WTC11 (cell line): ENCODE results near the gene PPP1R11. TPM values are rescaled to one million over a fixed set of nuclear protein-coding genes. Genes with fewer than 3 reads are reported as not detected.
A peak's percentile ranks its signal among the peaks of the same experiment; 100 is the strongest.

ENCODE experiments used
- ATAC-seq: fragments of 200-7000 bp; cut with Tn5 transposase; 2 replicates; pipeline ENCODE4 v1.10.0; 2021; ENCODE audit warnings: mild to moderate bottlenecking, moderate library complexity
- CTCF ChIA-PET: fragments of 300-600 bp; sonication (Branson Sonifier 250); formaldehyde crosslinking; loops from one replicate; lab custom pipeline; 2021; ENCODE audit warnings: antibody characterized with exemption; lab: Charles Lee
- POLR2A ChIA-PET: fragments of 350-600 bp; sonication (Branson Sonifier 250); formaldehyde crosslinking; loops from one replicate; lab custom pipeline; 2021; ENCODE audit warnings: antibody characterized with exemption; lab: Charles Lee
- DNase-seq: peaks from one replicate; pipeline ENCODE4 v3.0.0; 2021; ENCODE audit warnings: low spot score
- H3K27ac Mint-ChIP-seq: 2 replicates; pipeline ENCODE4 v1.8.0; 2021; ENCODE audit warnings: mixed read lengths
- H3K27me3 Mint-ChIP-seq: 2 replicates; pipeline ENCODE4 v1.8.0; 2021; ENCODE audit warnings: low read depth, mild to moderate bottlenecking, moderate library complexity, mixed read lengths
- H3K36me3 Mint-ChIP-seq: 2 replicates; pipeline ENCODE4 v1.8.0; 2021; ENCODE audit warnings: mixed read lengths
- H3K4me1 Mint-ChIP-seq: 2 replicates; pipeline ENCODE4 v1.8.0; 2022; ENCODE audit warnings: mixed read lengths
- H3K4me3 Mint-ChIP-seq: 2 replicates; pipeline ENCODE4 v1.8.0; 2021; ENCODE audit warnings: mild to moderate bottlenecking, moderate library complexity, mixed read lengths
- H3K9me3 Mint-ChIP-seq: 2 replicates; pipeline ENCODE4 v1.8.0; 2021; ENCODE audit warnings: mixed read lengths
- ATF1 ChIP-seq: sonication (generic); formaldehyde crosslinking; IDR thresholded peaks from 2 replicates; pipeline ENCODE4 v1.8.1; 2023; ENCODE audit warnings: mild to moderate bottlenecking, moderate library complexity, missing genetic modification reagents
- ATF3 ChIP-seq: sonication (generic); formaldehyde crosslinking; conservative IDR thresholded peaks from 2 replicates; pipeline ENCODE4 v1.8.1; 2022; ENCODE audit warnings: mild to moderate bottlenecking, missing genetic modification reagents
- CBFB ChIP-seq: sonication (generic); formaldehyde crosslinking; IDR thresholded peaks from 2 replicates; pipeline ENCODE4 v1.8.1; 2022; ENCODE audit warnings: mild to moderate bottlenecking, low read depth, missing genetic modification reagents
- CREM ChIP-seq: sonication (generic); formaldehyde crosslinking; IDR thresholded peaks from 2 replicates; pipeline ENCODE4 v1.8.1; 2022; ENCODE audit warnings: mild to moderate bottlenecking, missing genetic modification reagents, moderate library complexity
- CTCF ChIP-seq: fragments of 200-600 bp; IDR thresholded peaks from 2 replicates; pipeline ENCODE4 v1.8.0; 2022; ENCODE audit warnings: antibody characterized with exemption
- ESRRA ChIP-seq: sonication (generic); formaldehyde crosslinking; IDR thresholded peaks from 2 replicates; pipeline ENCODE4 v1.8.1; 2022; ENCODE audit warnings: mild to moderate bottlenecking, missing genetic modification reagents, borderline replicate concordance
- FOXK1 ChIP-seq: sonication (generic); formaldehyde crosslinking; IDR thresholded peaks from 2 replicates; pipeline ENCODE4 v1.8.0; 2022; ENCODE audit warnings: mild to moderate bottlenecking, moderate library complexity, missing genetic modification reagents
- GABPB1 ChIP-seq: sonication (generic); formaldehyde crosslinking; IDR thresholded peaks from 2 replicates; pipeline ENCODE4 v1.8.1; 2023; ENCODE audit warnings: mild to moderate bottlenecking, missing genetic modification reagents
- GRHL2 ChIP-seq: fragments of 250-450 bp; sonication (Bioruptor Pico); IDR thresholded peaks from 2 replicates; pipeline ENCODE4 v1.8.0; 2022; ENCODE audit warnings: mild to moderate bottlenecking, moderate library complexity; ENCODE audit not compliant: insufficient replicate concordance, severe bottlenecking
- MYBL2 ChIP-seq: sonication (generic); formaldehyde crosslinking; IDR thresholded peaks from 2 replicates; pipeline ENCODE4 v1.8.1; 2023; ENCODE audit warnings: mild to moderate bottlenecking, moderate library complexity, missing genetic modification reagents
- NFYB ChIP-seq: sonication (generic); formaldehyde crosslinking; conservative IDR thresholded peaks from 2 replicates; pipeline ENCODE4 v1.8.0; 2022; ENCODE audit warnings: low read depth, missing genetic modification reagents
- NR1H2 ChIP-seq: sonication (generic); formaldehyde crosslinking; IDR thresholded peaks from 2 replicates; pipeline ENCODE4 v1.9.0; 2021; ENCODE audit warnings: mild to moderate bottlenecking, moderate library complexity, missing genetic modification reagents
- NR3C1 ChIP-seq: sonication (generic); formaldehyde crosslinking; conservative IDR thresholded peaks from 2 replicates; pipeline ENCODE4 v1.8.1; 2023; ENCODE audit warnings: low read depth, mild to moderate bottlenecking, missing genetic modification reagents
- SP1 ChIP-seq: sonication (generic); formaldehyde crosslinking; conservative IDR thresholded peaks from 2 replicates; pipeline ENCODE4 v1.8.1; 2022; ENCODE audit warnings: missing genetic modification reagents
- TP53 ChIP-seq: sonication (generic); formaldehyde crosslinking; IDR thresholded peaks from 2 replicates; pipeline ENCODE4 v1.8.1; 2023; ENCODE audit warnings: mild to moderate bottlenecking, missing genetic modification reagents
- total RNA-seq: library from RNA; stranded (reverse); gene quantifications from 3 replicates; pipeline ENCODE4 v1.2.3, GENCODE V29; 2021
- TF ChIP-seq, protein P1 (sequence below): fragments of 250-450 bp; sonication (Bioruptor Pico); IDR thresholded peaks from 2 replicates; pipeline ENCODE4 v1.9.0; 2021; ENCODE audit warnings: mild to moderate bottlenecking
- TF ChIP-seq, protein P2 (sequence below): sonication (generic); formaldehyde crosslinking; IDR thresholded peaks from 2 replicates; pipeline ENCODE4 v1.8.1; 2022; ENCODE audit warnings: low read depth, mild to moderate bottlenecking, moderate library complexity, missing genetic modification reagents, borderline replicate concordance
- TF ChIP-seq, protein P3 (sequence below): fragments of 250-450 bp; sonication (Bioruptor Pico); IDR thresholded peaks from 2 replicates; pipeline ENCODE4 v1.9.0; 2021; ENCODE audit warnings: moderate library complexity, mild to moderate bottlenecking, inconsistent platforms, borderline replicate concordance
- TF ChIP-seq, protein P4 (sequence below): sonication (generic); formaldehyde crosslinking; IDR thresholded peaks from 2 replicates; pipeline ENCODE4 v1.8.1; 2023; ENCODE audit warnings: mild to moderate bottlenecking, moderate library complexity, missing genetic modification reagents

PPP1R11 gene
- total RNA-seq, 1 experiment from 2014 or later = 25.0 TPM

DNA sequence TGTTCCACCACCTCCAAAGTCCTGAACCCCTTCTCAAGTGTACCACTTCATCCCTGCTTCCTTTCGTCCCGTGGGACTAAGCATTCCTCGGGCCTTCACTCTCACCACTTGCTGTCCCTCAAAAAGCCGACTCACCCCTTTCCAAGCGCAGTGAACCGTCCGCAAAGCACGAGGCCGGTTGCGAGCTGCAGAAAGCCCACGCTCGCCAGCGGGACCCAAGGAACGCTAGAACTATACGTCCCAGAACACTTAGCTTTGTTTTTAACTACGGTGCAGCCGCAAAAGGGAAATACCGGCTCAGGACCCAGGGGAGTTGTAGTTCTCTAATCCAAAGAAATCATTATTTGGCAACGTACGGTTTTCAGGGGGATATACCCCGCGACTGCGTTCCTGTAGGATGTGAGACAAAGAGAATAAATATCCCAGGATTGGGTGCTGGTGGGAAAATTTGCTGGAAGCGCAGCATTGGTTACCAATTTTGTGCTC, 6.3 kb upstream of the PPP1R11 start (continued):
- TF ChIP-seq CTCF = no peak
- TF ChIP-seq, protein P1, sequence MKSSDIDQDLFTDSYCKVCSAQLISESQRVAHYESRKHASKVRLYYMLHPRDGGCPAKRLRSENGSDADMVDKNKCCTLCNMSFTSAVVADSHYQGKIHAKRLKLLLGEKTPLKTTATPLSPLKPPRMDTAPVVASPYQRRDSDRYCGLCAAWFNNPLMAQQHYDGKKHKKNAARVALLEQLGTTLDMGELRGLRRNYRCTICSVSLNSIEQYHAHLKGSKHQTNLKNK (CRISPR knock-in tag) = no peak
- no peak for TF ChIP-seq GRHL2 (CRISPR knock-in tag)
- no peak for TF ChIP-seq NR3C1 (CRISPR knock-in tag)
- no peak for TF ChIP-seq CBFB
- TF ChIP-seq, protein P2, sequence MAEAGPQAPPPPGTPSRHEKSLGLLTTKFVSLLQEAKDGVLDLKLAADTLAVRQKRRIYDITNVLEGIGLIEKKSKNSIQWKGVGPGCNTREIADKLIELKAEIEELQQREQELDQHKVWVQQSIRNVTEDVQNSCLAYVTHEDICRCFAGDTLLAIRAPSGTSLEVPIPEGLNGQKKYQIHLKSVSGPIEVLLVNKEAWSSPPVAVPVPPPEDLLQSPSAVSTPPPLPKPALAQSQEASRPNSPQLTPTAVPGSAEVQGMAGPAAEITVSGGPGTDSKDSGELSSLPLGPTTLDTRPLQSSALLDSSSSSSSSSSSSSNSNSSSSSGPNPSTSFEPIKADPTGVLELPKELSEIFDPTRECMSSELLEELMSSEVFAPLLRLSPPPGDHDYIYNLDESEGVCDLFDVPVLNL (CRISPR knock-in tag) = no peak
- TF ChIP-seq NR1H2 (CRISPR knock-in tag) = no peak
- TF ChIP-seq ATF3 = no peak

DNA sequence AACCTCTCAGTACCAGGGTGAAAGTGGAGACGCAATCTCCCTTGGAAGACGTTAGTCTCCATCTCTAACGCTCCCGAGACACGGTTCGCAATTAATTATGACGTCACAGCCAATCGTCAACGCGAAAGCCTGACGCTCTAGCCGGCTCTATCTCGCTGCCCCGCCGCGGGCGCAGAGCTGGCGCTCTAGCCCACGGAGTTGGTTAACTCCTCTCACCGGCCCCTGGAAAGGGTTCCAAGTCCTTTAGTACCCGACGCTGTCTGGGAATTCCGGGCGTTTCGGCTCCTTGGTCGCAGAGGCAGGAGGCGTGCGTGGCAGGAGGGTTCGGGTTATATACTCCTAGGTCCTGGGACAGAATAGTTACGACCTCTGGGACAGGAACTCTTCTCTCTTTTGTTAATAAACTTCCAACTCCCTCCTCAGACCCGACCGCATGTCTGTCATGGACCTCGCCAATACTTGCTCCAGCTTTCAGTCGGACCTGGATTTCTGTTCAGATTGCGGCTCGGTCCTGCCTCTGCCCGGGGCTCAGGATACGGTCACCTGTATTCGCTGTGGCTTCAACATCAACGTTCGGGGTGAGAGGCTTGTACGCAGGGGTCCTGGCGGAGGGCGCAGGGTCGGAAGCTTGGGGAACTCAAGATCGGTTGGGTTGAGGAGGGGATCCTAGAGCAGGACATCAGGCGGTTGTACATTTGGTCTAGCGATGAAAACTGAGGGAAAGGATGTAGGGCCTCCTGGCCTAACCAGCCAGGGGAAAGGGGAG, 5.7 kb upstream of the PPP1R11 start, which contains the start of gene POLR1H:
Gene POLR1H (plus strand): TSS at position 174 of the 766 bp plus-strand sequence. CDS start 260 bp downstream, at position 434.
- Mint-ChIP-seq H3K27me3 (no peaks in the 10 kb centered on the region), H3K4me3 (peak within 1 kb of the TSS; percentile 98), H3K27ac (peak within 1 kb of the TSS; percentile 94), H3K36me3 (peaks cover 14% of the 10 kb centered on the region; the same call in 1 of the 2 replicates), H3K4me1 (peaks cover 28% of the 10 kb centered on the region), H3K9me3 (no peaks in the 10 kb centered on the region)
- peak; percentile 98 for ATAC-seq
- peak; percentile 92 for DNase-seq
- POLR2A ChIA-PET = interaction anchor here (1.1 to 1.6 kb wide), 4 partner anchors 13 to 213 kb away, joined by 3 to 8 read pairs (median 3); no protein-coding TSS in a partner anchor
- TF ChIP-seq ATF1 (CRISPR knock-in tag) (0 out of 2 replicates have a peak, but pooled peaks have one; percentile 55), GABPB1 (CRISPR knock-in tag) (peak; percentile 46), ESRRA (CRISPR knock-in tag) (no peak), SP1 (peak; percentile 65), FOXK1 (peak; percentile 77), TP53 (CRISPR knock-in tag) (no peak), NFYB (CRISPR knock-in tag) (peak; percentile 86), CREM (CRISPR knock-in tag) (peak; percentile 98), MYBL2 (CRISPR knock-in tag) (peak; percentile 63; the same call in 1 of the 2 replicates)
- TF ChIP-seq, protein P3, sequence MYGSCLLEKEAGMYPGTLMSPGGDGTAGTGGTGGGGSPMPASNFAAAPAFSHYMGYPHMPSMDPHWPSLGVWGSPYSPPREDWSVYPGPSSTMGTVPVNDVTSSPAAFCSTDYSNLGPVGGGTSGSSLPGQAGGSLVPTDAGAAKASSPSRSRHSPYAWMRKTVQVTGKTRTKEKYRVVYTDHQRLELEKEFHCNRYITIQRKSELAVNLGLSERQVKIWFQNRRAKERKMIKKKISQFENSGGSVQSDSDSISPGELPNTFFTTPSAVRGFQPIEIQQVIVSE = no peak
- TF ChIP-seq, protein P4, sequence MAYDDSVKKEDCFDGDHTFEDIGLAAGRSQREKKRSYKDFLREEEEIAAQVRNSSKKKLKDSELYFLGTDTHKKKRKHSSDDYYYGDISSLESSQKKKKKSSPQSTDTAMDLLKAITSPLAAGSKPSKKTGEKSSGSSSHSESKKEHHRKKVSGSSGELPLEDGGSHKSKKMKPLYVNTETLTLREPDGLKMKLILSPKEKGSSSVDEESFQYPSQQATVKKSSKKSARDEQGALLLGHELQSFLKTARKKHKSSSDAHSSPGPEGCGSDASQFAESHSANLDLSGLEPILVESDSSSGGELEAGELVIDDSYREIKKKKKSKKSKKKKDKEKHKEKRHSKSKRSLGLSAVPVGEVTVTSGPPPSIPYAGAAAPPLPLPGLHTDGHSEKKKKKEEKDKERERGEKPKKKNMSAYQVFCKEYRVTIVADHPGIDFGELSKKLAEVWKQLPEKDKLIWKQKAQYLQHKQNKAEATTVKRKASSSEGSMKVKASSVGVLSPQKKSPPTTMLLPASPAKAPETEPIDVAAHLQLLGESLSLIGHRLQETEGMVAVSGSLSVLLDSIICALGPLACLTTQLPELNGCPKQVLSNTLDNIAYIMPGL = 0 out of 2 replicates have a peak, but pooled peaks have one; percentile 32
- TF ChIP-seq, all 79 proteins: peak for 8
- CTCF ChIA-PET = interaction anchor here (1.2 to 3.0 kb wide), 5 partner anchors 14 to 411 kb away, joined by 4 to 16 read pairs (median 8); partner anchors contain the start of gene RNF39
